Activated naive CD4-positive, alpha-beta T cell (primary cell): ENCODE results near the gene NT5DC1.
A peak's percentile ranks its signal among the peaks of the same experiment; 100 is the strongest.
"Not testable (repeated sequence)": the region's sequence is repeated elsewhere in the genome, so short reads cannot be mapped to it uniquely, and the experiment has no call there.

Experiments
- DNase-seq, 4 experiments: peaks; one replicate each; lab custom pipeline; 2025; lab: John Stamatoyannopoulos, UW

The NT5DC1 gene

GRCh38 chr6:116279232-116280160, 178.8 kb downstream of the NT5DC1 start, which contains the start of gene TSPYL1:
TSS of gene TSPYL1 (minus strand) at chr6:116279930. CDS start at chr6:116279830, 100 bp downstream.
- peak; percentile 71 to 87 (median 78) for DNase-seq

GRCh38 chr6:116280161-116280932, 179.7 kb downstream of the NT5DC1 start:
- DNase-seq: no peak

GRCh38 chr6:116280933-116281316, 180.3 kb downstream of the NT5DC1 start:
- no peak for DNase-seq

- no peak for DNase-seq
Measured at GRCh38 chr6:116282698-116283097, 182.0 kb downstream of the NT5DC1 start.

- DNase-seq: no peak
Measured at GRCh38 chr6:116283191-116283590, 182.5 kb downstream of the NT5DC1 start.

- DNase-seq: not testable (repeated sequence)
Measured at GRCh38 chr6:116284984-116285383, 184.3 kb downstream of the NT5DC1 start.

GRCh38 chr6:116286773-116287358, 186.2 kb downstream of the NT5DC1 start:
- no peak for DNase-seq

GRCh38 chr6:116287689-116288282, 187.1 kb downstream of the NT5DC1 start:
- no peak for DNase-seq

GRCh38 chr6:116289876-116290275, 189.2 kb downstream of the NT5DC1 start:
- no peak for DNase-seq

GRCh38 chr6:116290799-116291198, 190.1 kb downstream of the NT5DC1 start:
- DNase-seq: no peak

- DNase-seq: no peak
Measured at GRCh38 chr6:116291701-116292396, 191.2 kb downstream of the NT5DC1 start.

GRCh38 chr6:116292553-116292952, 191.9 kb downstream of the NT5DC1 start:
- DNase-seq: no peak

GRCh38 chr6:116298273-116298672, 197.6 kb downstream of the NT5DC1 start:
- no peak for DNase-seq

- no peak for DNase-seq
Measured at GRCh38 chr6:116298973-116299372, 198.3 kb downstream of the NT5DC1 start.
